Mesodermal cell (in vitro differentiated cells): ENCODE results near the gene MZT2B.
"Not testable (repeated sequence)": the region's sequence is repeated elsewhere in the genome, so short reads cannot be mapped to it uniquely, and the experiment has no call there.

ENCODE experiments used
- H3K27ac ChIP-seq: 2 replicates; pipeline ENCODE4 v1.7.0; 2013; ENCODE audit warnings: mild to moderate bottlenecking, low read depth, low read length, moderate library complexity; ENCODE audit not compliant: severe bottlenecking
- H3K36me3 ChIP-seq: 2 replicates; pipeline ENCODE4 v1.7.1; 2013; ENCODE audit warnings: mild to moderate bottlenecking, low read length, moderate library complexity; ENCODE audit not compliant: control insufficient read depth, insufficient read depth
- H3K4me1 ChIP-seq: one replicate; pipeline ENCODE4 v1.7.1; 2013; ENCODE audit warnings: mild to moderate bottlenecking, low read length; ENCODE audit not compliant: insufficient read depth, control insufficient read depth, poor library complexity, severe bottlenecking
- H3K4me3 ChIP-seq: 2 replicates; pipeline ENCODE4 v1.7.0; 2013; ENCODE audit warnings: low read length, control low read depth, mild to moderate bottlenecking; ENCODE audit not compliant: insufficient read depth, poor library complexity, severe bottlenecking; ENCODE audit errors: extremely low read depth
- H3K9me3 ChIP-seq: 2 replicates; pipeline ENCODE4 v1.7.1; 2013; ENCODE audit warnings: mild to moderate bottlenecking, low read length, moderate library complexity; ENCODE audit not compliant: control insufficient read depth
- WGBS, 2 experiments: methylation state at CpG; one replicate each; pipeline ENCODE4 v1.1.5; 2013; ENCODE audit warnings: missing lambda C conversion rate in 2 of 2; ENCODE audit not compliant: insufficient coverage in 2 of 2; 5-methylcytosine and 5-hydroxymethylcytosine counted together

Gene MZT2B

DNA sequence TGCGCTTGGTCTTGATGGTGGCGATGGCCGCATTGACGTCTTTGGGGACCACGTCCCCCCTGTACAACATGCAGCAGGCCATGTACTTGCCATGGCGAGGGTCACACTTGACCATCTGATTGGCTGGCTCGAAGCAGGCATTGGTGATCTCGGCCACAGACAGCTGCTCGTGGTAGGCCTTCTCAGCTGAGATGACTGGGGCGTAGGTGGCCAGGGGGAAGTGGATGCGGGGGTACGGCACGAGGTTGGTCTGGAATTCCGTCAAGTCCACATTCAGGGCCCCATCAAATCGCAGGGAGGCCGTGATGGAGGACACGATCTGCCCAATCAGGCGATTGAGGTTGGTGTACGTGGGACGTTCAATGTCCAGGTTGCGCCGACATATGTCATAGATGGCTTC is 11.8 kb downstream of the MZT2B start:
- H3K27ac ChIP-seq, H3K4me3 ChIP-seq, H3K36me3 ChIP-seq, H3K9me3 ChIP-seq, H3K4me1 ChIP-seq: not testable (repeated sequence)
- 68 to 83% methylated on average over 7 to 12 of the region's 22 CpGs for WGBS, 2 experiments

DNA sequence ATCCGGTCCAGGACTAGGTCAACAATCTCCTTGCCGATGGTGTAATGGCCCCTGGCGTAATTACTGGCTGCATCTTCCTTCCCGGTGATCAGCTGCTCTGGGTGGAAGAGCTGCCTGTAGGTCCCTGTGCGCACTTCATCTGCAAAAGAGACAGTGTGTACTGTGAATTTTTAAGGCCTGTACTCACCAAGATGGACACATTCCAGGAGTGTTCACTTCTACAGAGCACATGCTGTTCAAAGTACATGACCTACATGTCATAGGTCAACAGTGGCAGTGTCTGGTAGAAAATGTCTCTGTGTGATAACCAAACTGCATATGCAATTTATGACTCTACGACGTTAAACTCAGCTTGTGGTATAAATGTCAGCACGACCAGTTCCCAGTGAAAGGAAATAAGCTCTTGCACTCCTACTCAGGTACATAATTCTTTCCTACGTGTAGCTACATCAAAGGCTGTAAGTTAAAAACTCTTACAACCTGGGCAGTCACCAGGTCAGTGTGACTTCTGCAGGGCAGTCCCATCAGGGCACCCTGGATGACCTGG is 13.1 kb downstream of the MZT2B start:
- H3K9me3 ChIP-seq, H3K4me3 ChIP-seq, H3K4me1 ChIP-seq, H3K36me3 ChIP-seq, H3K27ac ChIP-seq: not testable (repeated sequence)
- WGBS, 2 experiments: 91 to 92% methylated on average over 4 to 6 of the region's 9 CpGs

DNA sequence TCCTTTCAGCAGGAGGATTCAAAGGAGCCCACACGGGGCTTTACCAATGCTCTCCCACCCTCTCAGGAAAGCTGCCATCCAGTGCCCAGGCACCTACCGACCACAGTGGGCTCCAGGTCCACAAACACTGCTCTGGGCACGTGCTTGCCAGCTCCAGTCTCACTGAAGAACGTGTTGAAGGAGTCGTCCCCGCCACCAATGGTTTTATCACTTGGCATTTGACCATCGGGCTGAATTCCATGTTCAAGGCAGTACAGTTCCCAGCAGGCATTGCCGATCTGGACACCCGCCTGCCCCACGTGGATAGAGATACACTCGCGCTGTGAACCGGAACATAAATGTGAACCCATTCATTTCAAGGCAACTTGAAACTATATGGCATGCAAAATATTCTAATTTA is 14.0 kb downstream of the MZT2B start:
- not testable (repeated sequence) for H3K9me3 ChIP-seq, H3K4me1 ChIP-seq, H3K36me3 ChIP-seq, H3K4me3 ChIP-seq, H3K27ac ChIP-seq
- WGBS, 2 experiments: 88 to 93% methylated on average over 3 to 9 of the region's 13 CpGs

GRCh38 chr2:130198343-130198742 is 16.3 kb downstream of the MZT2B start, which contains the start of gene TUBA3E:
Gene TUBA3E (minus strand): TSS chr2:130198439. CDS start chr2:130198360, 79 bp downstream.
- no peaks in the 10 kb centered on the region for H3K36me3 ChIP-seq
- no peak within 1 kb of the TSS for H3K27ac ChIP-seq
- 96% methylated on average over 26 of the region's 26 CpGs for WGBS, 2 experiments
- H3K4me1 ChIP-seq: no peaks in the 10 kb centered on the region
- no peaks in the 10 kb centered on the region for H3K9me3 ChIP-seq
- no peak within 1 kb of the TSS for H3K4me3 ChIP-seq

DNA sequence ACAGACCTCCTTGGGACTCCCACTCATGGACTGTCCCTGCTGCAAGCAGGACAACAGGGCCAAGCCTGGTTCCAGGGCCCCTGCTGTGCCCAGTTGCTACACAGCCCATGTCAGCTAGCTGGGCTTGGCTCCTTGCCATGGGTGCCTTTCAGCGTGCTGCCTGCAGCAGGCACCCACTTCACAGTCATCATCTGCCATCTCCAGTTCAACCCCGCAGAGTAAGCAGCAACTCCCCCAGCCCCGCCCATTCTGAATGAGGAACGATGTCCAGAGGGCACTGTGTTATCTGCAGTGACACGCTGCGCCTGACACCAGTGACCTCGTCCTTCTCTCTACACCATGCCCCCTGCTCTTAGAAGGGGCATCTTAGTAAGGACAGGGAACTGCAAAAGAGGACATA is 20.5 kb downstream of the MZT2B start:
- H3K4me1 ChIP-seq, H3K9me3 ChIP-seq, H3K4me3 ChIP-seq, H3K36me3 ChIP-seq, H3K27ac ChIP-seq: not testable (repeated sequence)
- no CpG with 5 or more reads among the region's 7 CpGs for WGBS, 2 experiments

DNA sequence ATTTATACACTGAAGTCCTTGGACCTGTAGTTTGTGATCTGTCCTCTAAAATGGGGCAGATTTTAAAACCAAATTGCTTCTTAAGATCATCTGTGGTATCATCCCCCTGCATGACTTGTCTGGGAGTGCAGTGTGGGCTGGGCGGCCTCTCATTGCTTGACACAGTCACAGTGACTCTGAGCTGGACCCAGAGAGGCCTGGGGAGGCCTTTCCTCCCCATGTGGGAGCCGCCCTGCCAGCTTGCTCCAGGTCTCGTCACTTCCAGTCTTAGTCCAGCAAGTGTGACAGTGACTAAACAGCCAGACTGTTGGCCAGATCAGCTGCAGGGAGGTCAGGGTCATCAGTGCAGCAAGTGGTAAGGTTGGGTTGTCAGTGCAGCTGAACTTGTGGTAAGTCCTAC is 21.1 kb downstream of the MZT2B start:
- 100% methylated on average over 1 of the region's 3 CpGs; no CpG with 5 or more reads in 1 of the 2 experiments for WGBS, 2 experiments
- H3K4me3 ChIP-seq, H3K4me1 ChIP-seq, H3K27ac ChIP-seq, H3K9me3 ChIP-seq, H3K36me3 ChIP-seq: not testable (repeated sequence)

DNA sequence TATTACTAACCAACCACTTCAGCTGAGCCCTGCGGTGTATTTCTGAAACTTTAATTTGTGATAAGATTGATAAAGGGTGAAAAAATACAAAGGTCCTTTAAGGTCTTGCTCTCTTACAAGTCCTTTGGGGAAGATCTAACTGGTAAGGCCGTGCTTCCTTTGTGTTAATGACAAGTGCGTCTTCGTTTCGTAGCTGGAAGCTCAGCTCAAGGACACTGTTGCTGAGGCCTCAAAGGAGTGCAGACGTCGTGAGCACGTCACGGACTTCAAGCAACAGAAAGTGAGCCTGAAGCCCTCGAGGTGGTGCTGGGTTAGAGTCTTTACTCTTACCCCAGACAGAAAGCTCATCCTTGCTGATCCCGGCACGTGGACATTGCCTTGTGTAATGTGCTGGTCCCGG is 25.0 kb downstream of the MZT2B start:
- H3K4me1 ChIP-seq, H3K9me3 ChIP-seq, H3K27ac ChIP-seq, H3K4me3 ChIP-seq, H3K36me3 ChIP-seq: not testable (repeated sequence)
- WGBS, 2 experiments: 97% methylated on average over 6 to 9 of the region's 13 CpGs

GRCh38 chr2:130219147-130219546 is 37.1 kb downstream of the MZT2B start:
- WGBS, 2 experiments: no CpG with 5 or more reads among the region's 2 CpGs
- not testable (repeated sequence) for H3K9me3 ChIP-seq, H3K4me3 ChIP-seq, H3K4me1 ChIP-seq, H3K36me3 ChIP-seq, H3K27ac ChIP-seq

DNA sequence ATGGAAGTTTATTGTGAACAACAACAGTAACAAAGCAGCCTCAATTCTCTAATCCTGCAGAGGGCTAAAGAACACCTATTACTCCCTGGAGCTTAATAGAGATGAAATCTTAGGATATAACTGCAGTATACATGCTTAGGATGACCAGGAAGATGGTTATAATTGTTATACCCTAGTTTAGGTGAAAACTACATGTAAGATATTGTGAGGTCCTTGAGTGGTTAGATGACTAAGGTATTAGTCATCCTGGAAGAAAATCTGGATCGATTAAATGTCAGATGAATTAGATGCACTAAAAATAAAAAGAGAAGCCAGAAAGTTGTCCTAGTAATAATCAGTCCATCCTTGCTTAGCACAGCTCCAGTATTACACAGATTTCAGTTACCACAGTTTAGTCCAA is 38.4 kb downstream of the MZT2B start:
- not testable (repeated sequence) for H3K27ac ChIP-seq, H3K36me3 ChIP-seq, H3K9me3 ChIP-seq, H3K4me1 ChIP-seq, H3K4me3 ChIP-seq
- no CpG with 5 or more reads among the region's 1 CpG for WGBS, 2 experiments

GRCh38 chr2:130222523-130222922 is 40.5 kb downstream of the MZT2B start:
- WGBS, 2 experiments: no CpG with 5 or more reads among the region's 4 CpGs
- H3K4me1 ChIP-seq, H3K9me3 ChIP-seq, H3K4me3 ChIP-seq, H3K36me3 ChIP-seq, H3K27ac ChIP-seq: not testable (repeated sequence)

GRCh38 chr2:130228005-130228404 is 45.9 kb downstream of the MZT2B start:
- not testable (repeated sequence) for H3K27ac ChIP-seq, H3K4me1 ChIP-seq, H3K4me3 ChIP-seq, H3K36me3 ChIP-seq, H3K9me3 ChIP-seq
- 92 to 98% methylated on average over 7 to 8 of the region's 21 CpGs for WGBS, 2 experiments
